ENCODE data around the gene FYCO1. TPM values are rescaled to one million over a fixed set of nuclear protein-coding genes. Genes with fewer than 3 reads are reported as not detected.

FYCO1 gene
- total and polyA plus RNA-seq, 10 of the 15 experiments (the other 5 are each of a cell fraction or from before 2014, with no cell fraction given), result 1.5 to 8.4 (median 6.5) TPM

- no TSS peak for BruUV-seq (replicated peaks)
- ChIA-PET SMC1A (ENCODE audit: uncharacterized antibody, unreplicated experiment) (no interaction called here), CTCF (no interaction called here), RAD21 (ENCODE audit: unreplicated experiment) (no interaction called here), POLR2A (no interaction called here)
- Histone ChIP-seq H3K27me3 (replicated peaks in 1 of 2; ENCODE audit: control insufficient read depth in 2 of 2, insufficient read depth in 2 of 2, low read length in 1 of 2) (no peaks in the 10 kb centered on the region), H3K4me3 (no peak overlapping the region), H4K20me1 (ENCODE audit: control insufficient read depth, insufficient read depth) (no peaks in the 10 kb centered on the region), H3K36me3 (ENCODE audit: control insufficient read depth in 2 of 2, insufficient read depth in 2 of 2, low read length in 1 of 2) (no peaks in the 10 kb centered on the region), H3K9ac (ENCODE audit: control insufficient read depth, insufficient read depth, low read length) (no peak overlapping the region), H3K79me2 (ENCODE audit: control insufficient read depth, insufficient read depth, low read length) (no peaks in the 10 kb centered on the region), H3K4me2 (ENCODE audit: control insufficient read depth, insufficient read depth) (no peak overlapping the region), H2AFZ (ENCODE audit: control insufficient read depth, low read depth, low read length) (no peak overlapping the region), H3K9me3 (replicated peaks; ENCODE audit: control insufficient read depth, insufficient read depth, low read length) (peaks cover 5% of the 10 kb centered on the region; the same call in 1 of the 3 replicates), H3K27ac (ENCODE audit: control insufficient read depth, insufficient read depth) (no peak overlapping the region), H3K4me1 (ENCODE audit: control insufficient read depth, insufficient read depth, low read length) (no peaks in the 10 kb centered on the region)
- ATAC-seq, result no peak
- no peak for TF ChIP-seq POLR2A (IDR thresholded peaks at IDR 0.05; ENCODE audit: low read depth, low read length)
- no peak for TF ChIP-seq JUNB (IDR thresholded peaks at IDR 0.05)
- DNase-seq (ENCODE audit: low read depth, low spot score), result no peak
- no peak for FAIRE-seq
- intact Hi-C loops (cut with micrococcal nuclease; ENCODE audit: unreplicated experiment), result no loop called here
- 0% methylated on average over 1 of the region's 1 CpG for WGBS (ENCODE audit: insufficient coverage, insufficient replicate concordance, low lambda C conversion rate, missing lambda C conversion rate)
- in situ Hi-C loops (cut with MboI), result no loop called here
These were observed 40.6 kb upstream of the FYCO1 start for GRCh38 chr3:46036191-46036590.

- no TSS peak for BruUV-seq (replicated peaks)
- H3K79me2 ChIP-seq (ENCODE audit: control insufficient read depth, insufficient read depth, low read length), result no peaks in the 10 kb centered on the region
- no peaks in the 10 kb centered on the region for H4K20me1 ChIP-seq (ENCODE audit: control insufficient read depth, insufficient read depth)
- no peak overlapping the region for H3K4me3 ChIP-seq
- ChIA-PET POLR2A (interaction anchor here (0.5 kb wide), 1 partner anchor 44 kb away, joined by 3 read pairs; no protein-coding TSS in a partner anchor), CTCF (interaction anchor here (0.7 to 1.4 kb wide), 3 partner anchors 46 to 92 kb away, joined by 3 to 4 read pairs (median 4); no protein-coding TSS in a partner anchor), RAD21 (ENCODE audit: unreplicated experiment) (interaction anchor here (0.6 kb wide), 1 partner anchor 116 kb away, joined by 3 read pairs; no protein-coding TSS in a partner anchor), SMC1A (ENCODE audit: uncharacterized antibody, unreplicated experiment) (interaction anchor here (0.9 to 1.1 kb wide), 6 partner anchors 18 to 73 kb away, joined by 3 read pairs; no protein-coding TSS in a partner anchor)
- ATAC-seq (no peak), FAIRE-seq (no peak), DNase-seq (ENCODE audit: low read depth, low spot score) (no peak)
- in situ Hi-C loops (cut with MboI), result no loop called here
- no peaks in the 10 kb centered on the region for H3K27me3 ChIP-seq (replicated peaks in 1 of 2; ENCODE audit: control insufficient read depth in 2 of 2, insufficient read depth in 2 of 2, low read length in 1 of 2)
- WGBS (ENCODE audit: insufficient coverage, insufficient replicate concordance, low lambda C conversion rate, missing lambda C conversion rate), result 67% methylated on average over 2 of the region's 2 CpGs
- no peak overlapping the region for H3K9ac ChIP-seq (ENCODE audit: control insufficient read depth, insufficient read depth, low read length)
- H3K9me3 ChIP-seq (replicated peaks; ENCODE audit: control insufficient read depth, insufficient read depth, low read length), result peaks cover 12% of the 10 kb centered on the region
- intact Hi-C loops (cut with micrococcal nuclease; ENCODE audit: unreplicated experiment), result no loop called here
- no peak overlapping the region for H2AFZ ChIP-seq (ENCODE audit: control insufficient read depth, low read depth, low read length)
- no peaks in the 10 kb centered on the region for H3K36me3 ChIP-seq (ENCODE audit: control insufficient read depth in 2 of 2, insufficient read depth in 2 of 2, low read length in 1 of 2)
- H3K27ac ChIP-seq (ENCODE audit: control insufficient read depth, insufficient read depth), result no peak overlapping the region
- H3K4me1 ChIP-seq (ENCODE audit: control insufficient read depth, insufficient read depth, low read length), result peaks cover 19% of the 10 kb centered on the region
- no peak overlapping the region for H3K4me2 ChIP-seq (ENCODE audit: control insufficient read depth, insufficient read depth)
- TF ChIP-seq SMC3 (IDR thresholded peaks at IDR 0.05; ENCODE audit: borderline replicate concordance, low read length) (no peak), PAX5 (IDR thresholded peaks at IDR 0.05; ENCODE audit: borderline replicate concordance, low read depth, low read length) (no peak), STAT1 (conservative IDR thresholded peaks at IDR 0.05) (no peak), ZNF622 (IDR thresholded peaks at IDR 0.05) (no peak), HDAC2 (IDR thresholded peaks at IDR 0.05) (no peak), BRCA1 (IDR thresholded peaks at IDR 0.05; ENCODE audit: low read depth, low read length) (no peak), ZNF384 (IDR thresholded peaks at IDR 0.05; ENCODE audit: borderline replicate concordance, low read depth, low read length) (no peak), FOXK2 (IDR thresholded peaks at IDR 0.05) (no peak), YY1 (IDR thresholded peaks at IDR 0.05; ENCODE audit: low read depth, low read length) (no peak), NBN (IDR thresholded peaks at IDR 0.05) (no peak), ELK1 (IDR thresholded peaks at IDR 0.05; ENCODE audit: low read depth, low read length) (no peak), RAD21 (IDR thresholded peaks at IDR 0.05; ENCODE audit: insufficient read depth, low read depth, low read length) (no peak), CREB1 (IDR thresholded peaks at IDR 0.05; ENCODE audit: low read depth) (no peak), RFX5 (IDR thresholded peaks at IDR 0.05; ENCODE audit: low read depth, low read length) (no peak)
- TF ChIP-seq, protein P1, sequence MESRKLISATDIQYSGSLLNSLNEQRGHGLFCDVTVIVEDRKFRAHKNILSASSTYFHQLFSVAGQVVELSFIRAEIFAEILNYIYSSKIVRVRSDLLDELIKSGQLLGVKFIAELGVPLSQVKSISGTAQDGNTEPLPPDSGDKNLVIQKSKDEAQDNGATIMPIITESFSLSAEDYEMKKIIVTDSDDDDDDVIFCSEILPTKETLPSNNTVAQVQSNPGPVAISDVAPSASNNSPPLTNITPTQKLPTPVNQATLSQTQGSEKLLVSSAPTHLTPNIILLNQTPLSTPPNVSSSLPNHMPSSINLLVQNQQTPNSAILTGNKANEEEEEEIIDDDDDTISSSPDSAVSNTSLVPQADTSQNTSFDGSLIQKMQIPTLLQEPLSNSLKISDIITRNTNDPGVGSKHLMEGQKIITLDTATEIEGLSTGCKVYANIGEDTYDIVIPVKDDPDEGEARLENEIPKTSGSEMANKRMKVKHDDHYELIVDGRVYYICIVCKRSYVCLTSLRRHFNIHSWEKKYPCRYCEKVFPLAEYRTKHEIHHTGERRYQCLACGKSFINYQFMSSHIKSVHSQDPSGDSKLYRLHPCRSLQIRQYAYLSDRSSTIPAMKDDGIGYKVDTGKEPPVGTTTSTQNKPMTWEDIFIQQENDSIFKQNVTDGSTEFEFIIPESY (IDR thresholded peaks at IDR 0.05), result no peak
These were observed 36.1 kb upstream of the FYCO1 start for GRCh38 chr3:46031747-46032146.

All from GM12878 (cell line).